HK-2 (cell line): ENCODE results near the gene EDN3.

Experiments used
- DNase-seq: peaks from one replicate; pipeline ENCODE4 v3.0.0-alpha.2; 2018; ENCODE audit not compliant: unreplicated experiment

Gene EDN3

DNA sequence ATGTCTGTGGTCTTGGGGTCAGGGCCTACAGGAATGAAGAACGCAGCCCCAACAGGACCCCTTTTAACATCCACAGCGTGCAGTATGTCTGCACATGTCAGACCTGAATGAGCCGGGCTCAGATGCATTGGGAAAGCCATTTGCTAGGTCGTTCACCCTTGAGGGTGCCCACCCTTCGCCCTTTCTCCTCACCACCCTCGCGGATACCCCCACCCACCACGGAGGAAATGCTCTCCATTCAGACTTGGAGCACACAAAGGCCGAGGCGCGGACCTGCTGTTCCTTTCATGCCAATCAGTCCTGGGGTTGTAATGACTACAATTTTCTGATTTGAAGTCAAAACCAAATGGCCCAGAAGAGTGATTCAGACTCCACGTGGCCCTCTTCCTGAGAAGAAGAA lies 62.7 kb downstream of the EDN3 start:
- DNase-seq, result no peak

DNA sequence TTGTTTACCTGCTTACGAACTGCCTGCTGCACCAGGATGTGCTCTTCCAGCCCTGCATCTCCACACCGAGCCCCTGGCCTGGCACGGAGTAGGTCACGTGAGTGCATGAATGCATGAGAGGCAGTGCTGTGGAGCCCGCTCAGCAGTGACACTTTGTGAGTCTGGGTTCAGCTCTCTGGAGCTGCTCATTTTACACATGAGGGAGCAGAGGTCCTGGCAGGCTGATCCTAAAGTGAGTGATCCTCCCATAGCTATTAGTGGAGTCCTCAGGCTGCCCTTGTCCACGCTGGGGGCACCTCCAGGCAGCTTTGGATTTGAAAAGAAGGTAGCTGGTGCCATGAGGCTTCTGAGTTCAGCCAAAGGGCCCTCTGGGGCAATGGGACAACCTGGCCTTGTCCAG lies 64.2 kb downstream of the EDN3 start:
- DNase-seq, result no peak

DNA sequence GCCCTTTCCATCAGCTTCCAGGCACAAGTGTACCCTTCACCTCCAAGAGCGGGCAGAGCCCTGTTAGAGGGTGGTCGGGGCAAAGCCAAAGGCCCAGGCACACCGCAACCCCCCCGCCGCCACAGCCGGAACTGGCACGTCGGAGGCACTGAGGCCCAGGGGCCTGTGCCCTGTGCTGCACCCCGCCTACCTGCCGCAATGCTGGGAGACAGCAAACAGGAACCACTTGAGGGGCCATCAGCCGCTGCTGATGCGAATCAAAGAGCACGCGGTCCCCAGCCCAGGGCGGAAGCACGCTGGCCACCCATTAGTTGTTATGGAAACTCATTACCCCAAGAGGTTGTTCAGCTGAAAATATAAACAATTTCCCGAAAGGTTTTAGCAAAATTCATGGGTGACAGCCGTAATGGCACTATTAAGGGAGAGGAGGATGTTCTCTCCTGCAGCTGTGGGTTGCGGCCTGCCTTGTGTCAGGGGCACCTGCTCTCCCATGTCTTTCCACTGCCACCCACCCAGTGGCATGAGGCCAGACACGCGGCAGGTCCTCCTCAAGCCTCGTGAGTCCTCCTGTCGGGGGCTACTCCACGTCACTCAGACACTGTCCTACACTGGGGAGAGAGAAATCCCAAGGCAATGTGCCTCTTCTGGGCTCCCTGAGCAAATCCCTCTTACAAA lies 65.3 kb downstream of the EDN3 start:
- DNase-seq, result no peak

GRCh38 chr20:59371431-59371830 lies 71.0 kb downstream of the EDN3 start:
- no peak for DNase-seq

- no peak for DNase-seq
Observed at GRCh38 chr20:59374261-59374660, 73.8 kb downstream of the EDN3 start.

DNA sequence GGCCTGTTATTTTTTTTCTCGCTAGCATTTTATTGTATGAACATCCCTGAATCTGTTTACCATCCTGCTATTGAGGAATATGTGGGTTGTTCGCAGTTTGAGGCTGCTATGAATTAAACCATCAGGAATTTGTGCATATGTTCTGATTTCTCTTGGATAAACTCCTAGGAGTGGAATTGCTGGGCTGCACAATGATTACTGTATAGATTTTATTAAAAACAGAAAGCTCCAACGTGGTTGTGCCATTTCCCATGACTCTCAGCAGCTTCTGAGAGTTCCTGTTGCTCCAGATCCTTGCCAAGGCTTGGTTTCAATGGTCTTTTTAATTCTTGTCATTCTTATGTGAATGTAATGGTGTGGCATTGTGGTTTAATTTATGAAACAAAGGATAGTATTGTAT lies 75.1 kb downstream of the EDN3 start:
- DNase-seq, result no peak
